Neural cell (in vitro differentiated cells): ENCODE results near the gene CAGE1.

ENCODE experiments used
- RAD21 ChIP-seq: fragments of 450-650 bp; conservative IDR thresholded peaks from 2 replicates; pipeline ENCODE4 v1.6.1; 2014; ENCODE audit warnings: antibody characterized with exemption, mild to moderate bottlenecking, moderate library complexity
- TF ChIP-seq, protein P1 (sequence below): fragments of 450-650 bp; IDR thresholded peaks from 2 replicates; pipeline ENCODE4 v1.5.1; 2014; ENCODE audit warnings: antibody characterized with exemption, mild to moderate bottlenecking, moderate library complexity; ENCODE audit not compliant: poor library complexity, severe bottlenecking

DNA sequence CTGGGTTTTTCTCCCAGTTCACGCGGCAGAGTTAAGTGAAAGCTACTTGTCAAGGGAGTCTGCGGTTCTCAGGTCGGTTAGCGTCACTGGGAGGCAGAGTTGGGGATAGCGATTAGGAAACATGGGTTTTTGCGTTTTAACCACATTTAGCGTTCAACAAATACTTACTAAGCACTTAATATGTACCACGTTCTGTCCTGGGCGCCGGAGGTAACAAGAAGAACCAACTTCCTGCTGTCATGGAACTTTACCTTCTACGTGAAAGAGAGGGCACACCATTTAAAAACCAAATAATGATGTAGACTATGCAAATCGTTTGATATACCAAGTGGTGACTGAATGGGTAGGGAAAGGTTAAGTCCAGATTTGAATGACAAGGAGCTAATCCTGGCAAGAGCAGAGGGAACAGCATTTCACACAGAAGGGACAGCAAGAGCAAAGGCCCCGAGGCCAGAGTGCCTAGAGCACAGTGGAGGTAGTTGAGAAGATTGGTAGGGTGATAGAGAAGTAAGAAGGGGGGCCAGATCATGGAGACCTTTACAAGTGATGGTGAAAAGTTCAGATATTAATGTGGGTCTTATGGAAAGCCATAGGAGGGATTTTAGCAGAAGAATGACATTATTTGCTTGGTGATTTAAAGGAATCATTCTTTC lies 810 bp upstream of the CAGE1 start:
- TF ChIP-seq, protein P1, sequence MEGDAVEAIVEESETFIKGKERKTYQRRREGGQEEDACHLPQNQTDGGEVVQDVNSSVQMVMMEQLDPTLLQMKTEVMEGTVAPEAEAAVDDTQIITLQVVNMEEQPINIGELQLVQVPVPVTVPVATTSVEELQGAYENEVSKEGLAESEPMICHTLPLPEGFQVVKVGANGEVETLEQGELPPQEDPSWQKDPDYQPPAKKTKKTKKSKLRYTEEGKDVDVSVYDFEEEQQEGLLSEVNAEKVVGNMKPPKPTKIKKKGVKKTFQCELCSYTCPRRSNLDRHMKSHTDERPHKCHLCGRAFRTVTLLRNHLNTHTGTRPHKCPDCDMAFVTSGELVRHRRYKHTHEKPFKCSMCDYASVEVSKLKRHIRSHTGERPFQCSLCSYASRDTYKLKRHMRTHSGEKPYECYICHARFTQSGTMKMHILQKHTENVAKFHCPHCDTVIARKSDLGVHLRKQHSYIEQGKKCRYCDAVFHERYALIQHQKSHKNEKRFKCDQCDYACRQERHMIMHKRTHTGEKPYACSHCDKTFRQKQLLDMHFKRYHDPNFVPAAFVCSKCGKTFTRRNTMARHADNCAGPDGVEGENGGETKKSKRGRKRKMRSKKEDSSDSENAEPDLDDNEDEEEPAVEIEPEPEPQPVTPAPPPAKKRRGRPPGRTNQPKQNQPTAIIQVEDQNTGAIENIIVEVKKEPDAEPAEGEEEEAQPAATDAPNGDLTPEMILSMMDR: peak; percentile 53
- peak; percentile 66 for TF ChIP-seq RAD21
